Measurements from ENCODE around the gene DPPA3.

GRCh38 chr12:7723926-7724325 lies 12.7 kb downstream of the DPPA3 start:
- TF ChIP-seq YY1 (IDR thresholded peaks at IDR 0.05; ENCODE audit: insufficient read depth, insufficient read length) = no peak
- TF ChIP-seq ZNF274 (IDR thresholded peaks at IDR 0.05; ENCODE audit: low read depth, low read length) = no peak
- TF ChIP-seq SUZ12 (IDR thresholded peaks at IDR 0.05; ENCODE audit: extremely low read depth, insufficient read depth, insufficient read length) = no peak
